Measurements from ENCODE around the gene USP21.

Gene USP21

DNA sequence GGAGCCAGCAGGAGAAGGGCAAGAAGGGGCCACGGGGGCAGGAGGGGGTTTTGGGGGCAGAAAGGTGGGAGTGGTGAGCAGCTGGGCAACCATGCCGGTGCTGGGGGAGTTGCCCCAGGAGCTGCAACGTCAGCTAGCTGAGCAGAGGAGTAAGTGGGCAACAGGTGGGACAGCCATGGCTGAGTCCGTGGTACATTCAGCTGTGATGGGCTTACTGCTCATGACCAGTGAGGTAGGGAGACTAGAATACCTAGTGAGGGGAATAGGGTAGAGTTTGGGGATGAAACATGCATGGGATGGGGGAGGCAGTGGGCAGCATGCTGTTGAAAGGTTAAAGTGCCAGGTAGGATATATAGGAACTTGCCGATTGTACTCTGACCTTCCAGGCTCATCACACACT lies 2.4 kb downstream of the USP21 start:
- no peak for DNase-seq (ENCODE audit: low spot score)
- no peak for TF ChIP-seq CTCF (IDR thresholded peaks at IDR 0.05; ENCODE audit: borderline replicate concordance, control extremely low read depth, extremely low read depth, insufficient read depth, missing control alignments)
- in situ Hi-C loops (cut with MboI; ENCODE audit: low sequenced_read_pairs, unreplicated experiment) = no loop called here

- no peak for TF ChIP-seq CTCF (IDR thresholded peaks at IDR 0.05; ENCODE audit: borderline replicate concordance, control extremely low read depth, extremely low read depth, insufficient read depth, missing control alignments)
- DNase-seq (ENCODE audit: low spot score) = no peak
- in situ Hi-C loops (cut with MboI; ENCODE audit: low sequenced_read_pairs, unreplicated experiment) = no loop called here
These were observed 2.8 kb downstream of the USP21 start for GRCh38 chr1:161162052-161162451.

GRCh38 chr1:161162806-161163205 lies 3.5 kb downstream of the USP21 start:
- no peak for TF ChIP-seq CTCF (IDR thresholded peaks at IDR 0.05; ENCODE audit: borderline replicate concordance, control extremely low read depth, extremely low read depth, insufficient read depth, missing control alignments)
- no peak for DNase-seq (ENCODE audit: low spot score)
- in situ Hi-C loops (cut with MboI; ENCODE audit: low sequenced_read_pairs, unreplicated experiment) = no loop called here

- no peak for DNase-seq (ENCODE audit: low spot score)
- TF ChIP-seq CTCF (IDR thresholded peaks at IDR 0.05; ENCODE audit: borderline replicate concordance, control extremely low read depth, extremely low read depth, insufficient read depth, missing control alignments) = no peak
- in situ Hi-C loops (cut with MboI; ENCODE audit: low sequenced_read_pairs, unreplicated experiment) = no loop called here
These were observed 4.5 kb downstream of the USP21 start for GRCh38 chr1:161163793-161164192.

- DNase-seq (ENCODE audit: low spot score) = no peak
- no peak for TF ChIP-seq CTCF (IDR thresholded peaks at IDR 0.05; ENCODE audit: borderline replicate concordance, control extremely low read depth, extremely low read depth, insufficient read depth, missing control alignments)
- in situ Hi-C loops (cut with MboI; ENCODE audit: low sequenced_read_pairs, unreplicated experiment) = no loop called here
These were observed 5.8 kb downstream of the USP21 start for GRCh38 chr1:161164901-161165610.

- DNase-seq (ENCODE audit: low spot score) = peak; percentile 93
- TF ChIP-seq CTCF (IDR thresholded peaks at IDR 0.05; ENCODE audit: borderline replicate concordance, control extremely low read depth, extremely low read depth, insufficient read depth, missing control alignments) = peak; percentile 44
- in situ Hi-C loops (cut with MboI; ENCODE audit: low sequenced_read_pairs, unreplicated experiment) = no loop called here
These were observed 6.7 kb downstream of the USP21 start, which contains the start of gene PPOX for GRCh38 chr1:161165742-161166668. PPOX (plus strand) TSS chr1:161166426; CDS start chr1:161166848, 422 bp downstream.

All from GM13976 (cell line).